ENCODE data around the gene SNX33. TPM values are rescaled to one million over a fixed set of nuclear protein-coding genes. Genes with fewer than 3 reads are reported as not detected.
"Not testable (repeated sequence)": the region's sequence is repeated elsewhere in the genome, so short reads cannot be mapped to it uniquely, and the experiment has no call there.

Gene SNX33
- total RNA-seq, 2 experiments from 2014 or later = 0.60 to 0.79 TPM

DNA sequence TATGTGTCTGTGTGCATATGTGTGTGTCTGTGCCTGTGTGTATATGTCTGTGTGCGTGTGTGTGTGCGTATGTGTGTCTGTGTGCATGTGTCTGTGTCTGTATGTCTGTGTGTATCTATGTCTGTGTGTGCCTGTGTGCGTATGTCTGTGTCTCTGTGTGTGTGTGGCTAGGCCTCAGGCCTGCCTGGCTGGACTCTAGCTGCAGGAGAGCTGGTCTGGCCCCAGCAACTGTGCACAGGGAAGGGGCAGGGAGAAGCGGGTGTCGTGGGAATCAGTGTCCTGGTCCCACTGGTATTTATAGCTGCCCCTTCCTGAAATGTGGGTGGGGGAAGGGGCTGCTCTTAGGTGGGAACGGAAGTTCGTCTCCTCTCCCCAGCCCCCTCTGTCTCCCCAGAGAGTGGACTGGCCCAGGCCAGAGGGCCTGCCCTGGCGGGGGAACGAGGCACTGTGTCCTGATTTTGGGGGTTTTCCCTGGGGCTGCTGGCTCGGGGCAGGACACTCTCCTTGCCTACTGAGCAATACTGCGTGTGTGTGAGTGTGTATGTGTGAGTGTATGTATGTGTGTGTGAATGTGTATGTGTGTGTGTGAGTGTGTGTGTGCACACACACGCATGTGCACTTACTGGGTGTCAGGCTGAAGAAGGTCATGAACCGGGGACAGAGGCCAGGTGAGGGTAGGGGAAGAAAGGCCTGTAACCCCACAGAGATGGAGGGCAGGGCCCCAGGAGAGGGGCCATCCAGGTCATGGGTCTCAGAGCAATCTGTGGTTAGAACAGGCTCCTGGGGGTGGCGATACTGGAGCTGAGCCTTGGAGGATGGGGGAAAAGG lies 58.4 kb downstream of the SNX33 start:
- no peak for DNase-seq

DNA sequence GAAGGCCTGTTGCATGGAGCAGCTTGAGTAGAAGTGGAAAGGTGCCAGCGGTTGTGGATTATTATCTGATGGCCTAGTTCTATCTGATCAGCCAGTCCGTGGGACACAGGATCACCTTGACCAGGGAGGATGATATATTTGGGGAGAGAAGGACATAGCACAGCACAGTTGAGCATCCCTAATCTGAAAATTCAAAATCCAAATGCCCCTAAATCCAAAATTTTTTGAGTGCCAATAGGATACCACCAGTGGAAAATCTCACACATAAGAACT lies 58.9 kb downstream of the SNX33 start:
- no peak for DNase-seq
- H3K36me3 Mint-ChIP-seq (ENCODE audit: low read depth) = no peaks in the 10 kb centered on the region
- CTCF ChIA-PET = interaction anchor here (1.2 kb wide), 1 partner anchor 21 kb away, joined by 3 read pairs; no protein-coding TSS in a partner anchor
- H3K4me3 Mint-ChIP-seq = no peak overlapping the region
- H3K27ac Mint-ChIP-seq = no peak overlapping the region
- peaks cover 2% of the 10 kb centered on the region for H3K27me3 Mint-ChIP-seq
- no peaks in the 10 kb centered on the region for H3K9me3 Mint-ChIP-seq
- POLR2A ChIA-PET = no interaction called here
- H3K4me1 Mint-ChIP-seq = no peaks in the 10 kb centered on the region

More for the DNA sequence above, 58.4 kb downstream of the SNX33 start:
- H3K4me1 Mint-ChIP-seq = no peaks in the 10 kb centered on the region
- H3K9me3 Mint-ChIP-seq = no peaks in the 10 kb centered on the region
- ChIA-PET POLR2A (no interaction called here), CTCF (interaction anchor here (1.2 kb wide), 1 partner anchor 21 kb away, joined by 3 read pairs; no protein-coding TSS in a partner anchor)
- no peaks in the 10 kb centered on the region for H3K36me3 Mint-ChIP-seq (ENCODE audit: low read depth)
- H3K27ac Mint-ChIP-seq = no peak overlapping the region
- H3K4me3 Mint-ChIP-seq = no peak overlapping the region
- no peaks in the 10 kb centered on the region for H3K27me3 Mint-ChIP-seq

DNA sequence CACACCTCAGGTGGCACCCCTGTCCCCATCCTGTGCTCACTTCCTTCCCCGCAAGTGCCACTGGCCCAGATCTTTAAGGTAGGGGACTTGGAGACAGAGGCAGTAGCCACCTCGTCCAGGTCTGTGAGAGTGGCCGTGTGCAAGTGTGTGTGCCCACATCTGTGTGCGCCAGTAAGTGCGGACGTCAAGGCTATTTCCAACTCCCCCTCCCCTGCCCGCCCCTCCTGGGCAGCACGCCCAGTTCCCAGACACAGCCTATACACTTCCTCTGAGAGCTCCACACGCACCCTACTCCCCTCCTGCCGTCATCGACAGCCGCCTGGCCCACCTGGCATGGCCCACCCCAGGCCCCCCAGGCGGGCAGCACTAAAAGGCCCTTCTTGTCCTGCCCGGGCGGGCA lies 61.7 kb downstream of the SNX33 start:
- H3K4me1 Mint-ChIP-seq = not testable (repeated sequence)

DNA sequence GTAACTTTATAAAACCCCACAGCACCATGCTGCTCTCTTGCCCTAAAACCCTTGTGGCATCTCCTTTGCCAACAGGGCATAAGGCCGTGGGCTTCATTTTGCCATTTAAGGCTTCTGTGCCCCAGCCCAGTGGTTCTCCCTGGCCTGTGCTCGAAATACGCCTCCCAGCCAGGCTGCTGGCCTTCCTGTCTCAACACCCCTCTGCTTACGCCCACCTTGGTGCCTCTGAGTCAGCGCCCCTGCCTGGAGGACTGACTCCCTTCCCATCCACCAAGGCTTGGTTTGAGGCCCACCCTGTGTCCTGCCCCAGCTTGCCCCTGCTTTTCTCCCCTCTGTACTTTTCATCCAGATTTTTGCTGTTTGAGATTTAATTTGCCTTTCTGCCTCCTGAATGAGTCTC lies 63.2 kb downstream of the SNX33 start:
- H3K36me3 Mint-ChIP-seq (ENCODE audit: low read depth); DNase-seq; H3K27ac Mint-ChIP-seq; H3K4me1 Mint-ChIP-seq; POLR2A ChIA-PET; H3K9me3 Mint-ChIP-seq; H3K4me3 Mint-ChIP-seq; CTCF ChIA-PET: not testable (repeated sequence)
- H3K27me3 Mint-ChIP-seq = peaks cover 21% of the 10 kb centered on the region

More for the DNA sequence above, 61.7 kb downstream of the SNX33 start:
- POLR2A ChIA-PET; CTCF ChIA-PET; H3K9me3 Mint-ChIP-seq; DNase-seq; H3K36me3 Mint-ChIP-seq (ENCODE audit: low read depth); H3K4me3 Mint-ChIP-seq; H3K27ac Mint-ChIP-seq: not testable (repeated sequence)
- H3K27me3 Mint-ChIP-seq = peaks cover 20% of the 10 kb centered on the region

DNA sequence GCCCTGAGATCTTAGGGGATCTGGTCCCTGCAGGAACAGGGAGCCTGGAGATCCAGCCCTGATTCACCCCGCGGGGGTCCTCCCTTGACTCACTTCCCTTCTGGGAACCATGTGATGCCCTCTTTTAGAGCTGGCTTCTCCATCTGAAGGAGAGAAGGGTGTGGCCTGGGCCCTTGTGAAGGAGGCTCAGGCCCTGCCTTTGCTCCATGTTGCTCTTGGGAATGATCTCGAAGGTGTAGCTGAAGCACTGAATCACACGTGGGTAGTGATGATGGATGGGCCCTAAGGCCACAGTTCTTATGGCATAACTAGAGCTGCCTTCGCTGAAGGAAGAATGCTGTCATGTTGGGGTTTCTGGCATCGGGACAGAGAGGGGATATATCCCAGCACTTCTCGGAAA lies 63.8 kb downstream of the SNX33 start:
- DNase-seq; CTCF ChIA-PET; H3K27ac Mint-ChIP-seq; H3K9me3 Mint-ChIP-seq; H3K4me1 Mint-ChIP-seq; H3K36me3 Mint-ChIP-seq (ENCODE audit: low read depth); POLR2A ChIA-PET; H3K4me3 Mint-ChIP-seq: not testable (repeated sequence)
- H3K27me3 Mint-ChIP-seq = peaks cover 21% of the 10 kb centered on the region

Other genes with a start within 250 kb of the SNX33 start
- 100 to 1,000 TPM; 106 to 115 TPM for gene SIN3A, start 196.2 kb upstream of the SNX33 start, total RNA-seq
- 10 to 100 TPM; 37.0 to 37.4 TPM for gene PTPN9, start 68.6 kb upstream of the SNX33 start, total RNA-seq
- 10 to 100 TPM; 41.9 to 44.1 TPM for gene SNUPN, start 22.2 kb upstream of the SNX33 start, total RNA-seq
- 10 to 100 TPM; 79.1 to 81.4 TPM for gene IMP3, start 7.7 kb upstream of the SNX33 start, total RNA-seq
- not detected for gene CSPG4, start 64.9 kb downstream of the SNX33 start, total RNA-seq
- gene UBE2Q2, start 195.5 kb downstream of the SNX33 start, total RNA-seq = 10 to 100 TPM; 35.6 to 40.3 TPM